ENCODE data around the gene PLXNA2. TPM values are rescaled to one million over a fixed set of nuclear protein-coding genes. Genes with fewer than 3 reads are reported as not detected.

PLXNA2 gene
- polyA plus RNA-seq, 4 donors: 10.0 to 20.0 (median 15.1) TPM

DNA sequence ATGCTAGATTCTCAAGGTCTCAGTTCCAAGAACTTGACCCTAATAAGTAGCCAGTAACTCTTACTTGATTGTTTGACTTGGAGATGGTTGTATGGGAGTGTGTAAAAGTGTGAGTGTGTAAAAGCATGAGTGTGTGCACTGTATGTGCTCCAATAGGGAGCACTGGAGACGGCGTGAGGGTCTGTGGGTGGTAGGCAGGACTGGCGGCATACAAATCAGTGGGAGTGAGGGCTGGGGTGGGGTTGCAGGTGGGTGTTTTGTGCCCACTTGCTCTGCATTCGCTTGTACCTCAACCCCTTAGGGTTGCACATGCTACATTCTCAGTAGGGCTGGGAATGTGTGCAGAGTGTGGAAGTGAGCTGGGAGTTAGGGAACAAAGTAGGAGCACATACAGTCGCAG is 253.7 kb downstream of the PLXNA2 start:
- DNase-seq (ENCODE audit: low read depth in 4 of 4, low spot score in 2 of 4): no peak

DNA sequence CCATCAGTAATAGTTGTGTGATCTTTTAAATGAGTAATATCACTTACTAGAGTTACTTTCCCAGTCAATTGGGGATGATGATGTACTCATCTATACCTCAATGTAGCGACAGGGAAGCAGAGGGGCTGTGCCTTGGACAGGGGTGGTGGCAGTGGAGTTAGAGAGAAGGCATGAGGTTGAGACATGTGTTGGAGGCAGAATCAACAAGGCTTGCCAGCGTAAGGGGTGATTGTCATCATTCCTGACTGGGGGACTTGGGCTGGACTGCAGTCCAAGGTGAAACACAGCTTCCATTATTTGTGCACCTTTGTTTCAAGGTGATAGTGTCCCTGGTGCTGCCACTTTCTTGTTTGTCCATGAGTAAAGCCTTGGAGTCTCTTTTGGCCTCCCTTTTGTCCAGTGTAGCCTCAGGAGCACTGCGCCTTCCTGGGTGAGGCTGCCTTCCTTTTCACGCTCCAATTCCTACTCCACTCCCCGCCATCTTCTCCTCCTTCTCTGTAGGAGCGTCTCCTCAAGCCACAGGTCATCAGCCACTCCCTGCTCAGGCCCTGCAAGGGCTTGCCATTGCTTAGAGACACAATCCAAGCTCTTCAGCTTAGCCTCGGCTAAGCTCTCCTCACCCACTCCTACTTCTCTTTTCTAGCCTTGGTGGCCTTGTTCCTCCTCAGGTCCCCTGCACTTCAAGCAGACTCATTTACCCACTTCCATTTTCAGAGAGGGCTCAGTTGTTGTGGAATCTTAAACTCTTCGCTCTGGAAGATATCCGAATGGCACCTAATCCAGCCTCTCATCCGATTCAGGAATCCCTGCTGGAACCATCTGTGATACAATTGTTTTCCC is 255.6 kb downstream of the PLXNA2 start:
- no peak for DNase-seq (ENCODE audit: low read depth in 4 of 4, low spot score in 2 of 4)

DNA sequence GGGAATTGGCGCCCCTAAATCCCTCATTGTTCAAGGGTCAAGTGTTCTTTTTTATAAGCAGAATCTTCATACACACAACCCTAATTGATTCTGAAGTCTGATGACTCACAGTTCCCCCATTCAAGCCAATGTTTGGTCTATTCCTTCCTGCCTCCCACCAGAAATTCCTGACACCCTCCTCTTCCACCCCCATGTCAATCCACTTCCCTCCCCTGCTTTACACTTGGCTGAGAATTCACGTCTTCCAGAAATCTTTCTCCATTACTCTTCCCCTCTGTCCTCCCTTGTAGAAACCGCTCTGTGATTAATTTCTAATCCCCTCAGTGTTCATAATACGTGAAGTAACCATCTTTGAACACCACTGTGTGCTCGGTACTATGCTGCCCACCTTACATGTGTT is 257.0 kb downstream of the PLXNA2 start:
- no peak for DNase-seq (ENCODE audit: low read depth in 4 of 4, low spot score in 2 of 4)

DNA sequence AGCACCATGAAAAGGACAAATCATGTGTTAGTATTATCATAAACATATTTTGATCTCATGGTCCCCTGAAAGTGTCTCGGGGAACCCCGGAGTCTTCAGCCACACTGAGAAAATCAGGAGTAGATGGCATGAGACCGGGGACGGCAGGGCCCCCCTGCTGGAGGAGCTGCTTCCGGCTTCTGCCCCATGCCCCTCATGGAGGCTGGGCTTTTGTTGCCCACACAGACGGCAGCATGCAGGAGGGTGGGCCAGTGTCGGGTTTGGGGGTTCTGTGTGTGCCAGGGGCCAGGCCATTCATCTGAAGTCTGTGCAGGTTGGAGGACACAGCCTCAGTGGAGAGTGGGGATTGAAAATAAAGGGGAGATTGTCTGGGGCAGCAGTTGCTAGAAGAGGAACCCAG is 258.2 kb downstream of the PLXNA2 start:
- DNase-seq (ENCODE audit: low read depth in 4 of 4, low spot score in 2 of 4): no peak

DNA sequence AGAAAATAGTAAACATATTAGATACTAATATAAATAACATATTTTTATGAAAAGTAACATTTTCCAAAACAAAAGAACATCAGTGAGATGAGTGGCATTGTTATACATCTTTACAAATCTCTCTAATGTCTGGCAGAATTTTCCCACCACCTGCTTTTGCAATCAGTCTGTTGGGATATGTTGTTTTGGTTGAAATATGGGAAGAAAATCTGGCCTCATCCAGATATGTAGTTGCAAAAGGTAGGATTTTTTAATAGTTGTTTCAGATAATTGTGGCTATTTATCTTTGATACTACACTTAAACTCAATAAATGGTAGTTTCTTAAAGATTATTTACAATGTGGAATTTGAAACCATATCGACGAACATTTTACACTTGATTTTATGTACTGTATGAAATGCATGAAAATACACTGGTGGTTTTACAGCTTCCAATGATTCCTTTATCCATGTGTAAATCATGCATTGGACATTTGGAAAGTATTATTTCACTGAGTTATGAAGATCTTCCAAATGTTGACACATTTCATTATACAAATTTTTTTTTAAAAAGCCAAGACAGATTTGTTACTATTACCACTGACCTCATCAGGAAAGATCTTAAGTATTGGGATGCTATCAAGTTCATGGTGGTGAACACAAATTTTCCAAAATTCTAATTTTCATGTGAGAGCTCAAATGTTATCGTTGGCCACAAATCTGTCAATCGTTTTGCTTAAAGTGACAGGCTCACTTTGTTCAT is 259.2 kb downstream of the PLXNA2 start:
- no peak for DNase-seq (ENCODE audit: low read depth in 4 of 4, low spot score in 2 of 4)

DNA sequence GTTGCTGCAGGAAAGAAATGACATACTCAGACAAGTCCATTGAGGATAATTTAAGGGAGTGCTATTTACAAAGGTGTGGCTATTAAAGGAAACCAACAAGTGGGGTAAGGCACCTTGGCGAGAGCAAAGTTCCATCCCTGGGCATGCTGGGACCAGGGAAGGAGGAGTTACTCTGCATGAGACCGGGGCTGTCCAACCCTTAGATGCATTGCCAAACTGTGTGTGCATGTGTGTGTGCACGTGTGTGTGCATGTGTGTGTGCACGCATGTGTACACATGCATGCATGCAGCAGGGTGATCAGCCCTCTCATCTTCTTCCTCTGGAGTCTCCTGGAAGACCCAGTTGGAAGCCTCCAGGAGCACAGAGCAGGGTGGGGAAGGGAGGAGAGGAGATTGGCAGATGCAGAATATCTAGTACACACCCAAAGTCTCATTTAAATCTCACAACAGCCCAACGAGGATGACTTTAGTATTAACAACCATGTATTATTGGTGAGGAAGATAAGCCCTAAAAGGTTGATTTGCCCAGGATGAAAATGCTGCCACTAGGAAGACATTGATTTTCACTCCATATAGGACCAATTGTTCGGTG is 261.0 kb downstream of the PLXNA2 start:
- DNase-seq (ENCODE audit: low read depth in 4 of 4, low spot score in 2 of 4): no peak

DNA sequence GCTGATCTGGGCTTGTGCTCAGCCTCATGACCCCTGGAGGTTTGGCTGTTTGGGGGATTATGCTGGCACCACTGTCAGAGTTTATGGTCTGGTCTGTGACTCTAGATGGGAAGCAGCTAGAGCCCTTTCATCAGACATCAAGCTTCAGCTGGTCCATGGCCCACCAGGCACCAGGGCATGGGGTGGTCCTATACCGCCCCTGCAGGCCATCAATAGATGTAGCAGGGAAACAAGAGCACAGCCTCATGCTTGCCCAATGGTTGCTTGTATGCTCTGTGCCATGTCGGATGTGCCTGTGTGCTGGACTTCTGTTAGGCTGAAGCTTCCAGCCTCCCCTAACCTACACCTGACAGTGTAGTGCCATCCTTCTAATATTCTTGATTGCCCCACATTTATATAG is 262.2 kb downstream of the PLXNA2 start:
- DNase-seq (ENCODE audit: low read depth in 4 of 4, low spot score in 2 of 4): no peak

DNA sequence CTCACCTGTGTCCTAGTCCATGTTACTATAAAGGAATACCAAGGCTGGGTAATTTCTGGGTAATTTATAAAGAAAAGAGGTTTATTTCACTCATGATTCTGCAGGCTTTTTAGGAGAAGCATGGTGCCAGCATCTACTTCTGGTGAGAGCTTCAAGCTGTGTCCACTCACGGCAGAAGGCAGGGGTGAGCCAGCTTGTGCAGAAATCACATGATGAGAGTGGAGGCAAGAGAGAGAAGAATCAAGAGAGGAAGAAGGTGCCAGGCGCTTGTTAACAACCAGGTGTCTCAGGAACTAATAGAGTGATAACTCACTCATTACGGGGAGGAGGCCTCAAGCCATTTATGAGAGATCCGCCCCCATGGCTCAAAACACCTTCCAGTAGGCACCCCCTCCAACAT is 265.7 kb downstream of the PLXNA2 start:
- no peak for DNase-seq (ENCODE audit: low read depth in 4 of 4, low spot score in 2 of 4)

DNA sequence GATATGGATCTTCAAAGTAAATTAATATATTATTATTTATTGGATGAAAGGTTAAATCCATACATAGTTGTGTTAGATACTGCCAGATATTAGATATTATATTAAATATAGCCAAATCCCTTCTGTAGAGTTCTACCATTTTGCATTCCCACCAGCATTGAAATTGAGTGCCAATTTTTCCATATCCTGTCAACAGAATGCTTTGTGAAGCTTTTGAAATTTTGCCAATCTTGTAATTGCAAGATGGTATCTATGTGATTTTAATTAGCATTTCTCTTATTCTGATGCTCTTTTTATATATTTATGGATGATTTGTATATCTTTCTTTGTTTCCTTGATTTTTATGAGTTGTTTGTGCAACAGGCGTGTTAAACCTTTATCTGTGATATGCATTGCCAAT is 266.3 kb downstream of the PLXNA2 start:
- no peak for DNase-seq (ENCODE audit: low read depth in 4 of 4, low spot score in 2 of 4)

DNA sequence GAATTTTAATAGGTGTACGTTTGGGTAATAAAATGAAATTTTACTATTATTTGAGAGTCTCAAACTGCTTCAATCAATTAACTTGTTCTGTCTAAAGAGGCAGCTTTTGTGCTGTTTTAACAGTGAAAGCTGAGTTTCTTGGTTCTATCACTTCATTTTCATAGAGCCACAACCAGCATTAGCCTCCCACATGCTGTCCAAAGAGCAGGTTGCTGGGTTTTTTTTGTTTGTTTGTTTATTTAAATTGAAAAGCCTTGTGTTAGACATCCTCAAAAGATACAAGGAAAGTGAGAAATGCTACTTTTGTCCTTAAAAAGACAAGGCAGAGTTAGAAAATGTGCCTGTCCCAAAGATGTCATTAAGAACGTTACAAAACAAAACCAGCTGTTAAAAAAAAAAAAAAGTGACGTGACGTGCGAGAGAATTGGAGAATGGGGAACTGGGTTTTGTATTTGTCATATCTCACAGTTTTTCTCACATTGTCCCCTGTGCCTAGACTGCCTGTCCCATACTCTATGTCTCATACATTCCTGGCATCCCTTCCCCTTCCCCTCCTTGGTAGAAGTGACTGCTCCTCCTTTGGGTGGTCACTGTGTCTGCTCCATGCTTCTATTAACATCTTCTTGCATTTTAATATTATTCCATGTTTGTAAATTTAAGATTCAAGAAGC is 270.2 kb downstream of the PLXNA2 start:
- no peak for DNase-seq (ENCODE audit: low read depth in 4 of 4, low spot score in 2 of 4)

DNA sequence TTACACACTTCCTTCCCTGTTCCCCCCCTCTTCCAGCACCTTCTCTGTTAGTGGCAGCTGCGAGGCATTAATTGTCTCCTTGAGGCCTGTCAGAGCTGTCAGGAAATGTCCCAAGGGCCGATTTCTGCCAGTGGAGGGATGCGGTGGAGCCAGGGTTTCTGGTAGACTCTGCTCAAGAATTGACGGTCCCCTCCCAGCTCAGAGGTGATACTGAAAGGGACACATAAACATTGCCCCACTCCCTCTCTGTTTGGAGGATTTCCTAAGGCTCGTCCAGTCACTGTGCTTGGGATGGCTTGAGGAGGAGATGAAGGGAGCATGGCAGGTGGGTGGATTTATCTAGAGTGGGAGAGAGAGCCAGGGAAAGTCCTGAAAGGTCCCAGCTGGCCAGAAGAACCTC is 271.8 kb downstream of the PLXNA2 start:
- DNase-seq (ENCODE audit: low read depth in 4 of 4, low spot score in 2 of 4): no peak

Measured in left renal cortex interstitium (tissue), 4 donors.